A673 (cell line): Measurements from ENCODE around the gene IQCC.

Source experiments
- EZH2 ChIP-seq: fragments of 200-600 bp; sonication (generic); IDR thresholded peaks from 2 replicates; pipeline ENCODE4 v1.6.1; 2017; ENCODE audit warnings: borderline replicate concordance, low read depth, mild to moderate bottlenecking, mixed read lengths, antibody characterized with exemption, low read length; ENCODE audit not compliant: poor library complexity, severe bottlenecking
- TF ChIP-seq, protein P1 (sequence below): fragments of 300-800, 200-600 bp; sonication (generic); conservative IDR thresholded peaks from 2 replicates; pipeline ENCODE4 v1.5.1; 2017; ENCODE audit warnings: low read depth, mild to moderate bottlenecking, antibody characterized with exemption, low read length, moderate library complexity, mixed read lengths

DNA sequence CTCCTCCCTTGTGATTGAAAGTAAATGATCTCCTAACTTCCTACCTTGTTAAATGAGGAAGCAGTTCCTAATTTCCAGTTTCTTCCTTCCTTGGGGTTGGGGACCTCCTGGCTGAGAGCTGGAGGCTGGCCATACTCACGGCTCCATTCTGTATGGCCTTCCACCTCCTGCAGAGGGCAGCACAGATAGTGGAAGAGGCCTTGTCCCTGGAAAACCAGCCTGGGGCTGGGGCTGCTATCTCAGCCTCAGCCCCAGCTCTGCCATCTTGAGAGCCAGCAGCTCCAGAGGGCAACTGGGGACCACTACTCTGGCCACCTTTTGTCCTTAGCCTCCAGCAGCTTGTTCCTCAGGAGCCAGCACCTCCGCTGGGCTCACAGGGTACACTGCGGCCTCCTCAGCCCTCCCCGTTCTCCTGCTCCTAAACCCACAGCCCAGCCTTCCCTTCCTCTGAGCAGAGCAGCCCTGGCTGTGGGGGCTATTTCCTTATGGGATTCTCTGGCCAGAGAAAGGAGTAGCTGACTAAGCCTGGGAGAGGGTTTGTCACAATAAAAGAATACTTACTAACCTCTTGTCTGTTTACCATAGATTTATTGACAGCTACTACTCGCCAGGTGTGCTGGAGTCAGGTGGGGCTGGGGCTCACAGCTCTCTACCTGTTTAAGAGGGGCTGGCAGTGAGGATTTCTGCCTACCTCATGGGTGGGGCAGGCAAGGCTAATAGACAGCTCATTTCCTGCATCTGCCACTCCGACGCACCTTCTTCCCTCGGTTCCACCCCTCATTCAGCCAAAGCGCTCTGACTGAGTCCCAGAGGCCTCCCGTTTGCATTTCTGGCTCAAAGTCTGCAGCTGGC is 10.4 kb downstream of the IQCC start:
- TF ChIP-seq, protein P1, sequence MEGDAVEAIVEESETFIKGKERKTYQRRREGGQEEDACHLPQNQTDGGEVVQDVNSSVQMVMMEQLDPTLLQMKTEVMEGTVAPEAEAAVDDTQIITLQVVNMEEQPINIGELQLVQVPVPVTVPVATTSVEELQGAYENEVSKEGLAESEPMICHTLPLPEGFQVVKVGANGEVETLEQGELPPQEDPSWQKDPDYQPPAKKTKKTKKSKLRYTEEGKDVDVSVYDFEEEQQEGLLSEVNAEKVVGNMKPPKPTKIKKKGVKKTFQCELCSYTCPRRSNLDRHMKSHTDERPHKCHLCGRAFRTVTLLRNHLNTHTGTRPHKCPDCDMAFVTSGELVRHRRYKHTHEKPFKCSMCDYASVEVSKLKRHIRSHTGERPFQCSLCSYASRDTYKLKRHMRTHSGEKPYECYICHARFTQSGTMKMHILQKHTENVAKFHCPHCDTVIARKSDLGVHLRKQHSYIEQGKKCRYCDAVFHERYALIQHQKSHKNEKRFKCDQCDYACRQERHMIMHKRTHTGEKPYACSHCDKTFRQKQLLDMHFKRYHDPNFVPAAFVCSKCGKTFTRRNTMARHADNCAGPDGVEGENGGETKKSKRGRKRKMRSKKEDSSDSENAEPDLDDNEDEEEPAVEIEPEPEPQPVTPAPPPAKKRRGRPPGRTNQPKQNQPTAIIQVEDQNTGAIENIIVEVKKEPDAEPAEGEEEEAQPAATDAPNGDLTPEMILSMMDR = peak; percentile 85
- TF ChIP-seq EZH2 = no peak
